B cell (primary cell): ENCODE measurements around the gene CFH. TPM values are rescaled to one million over a fixed set of nuclear protein-coding genes. Genes with fewer than 3 reads are reported as not detected.

Source experiments
- ATAC-seq: fragments of 200-7000 bp; cut with Tn5 transposase; one replicate; pipeline ENCODE4 v1.10.0; 2021; ENCODE audit warnings: low read depth, mild to moderate bottlenecking, moderate number of reproducible peaks, moderate library complexity
- CTCF ChIA-PET: fragments of 350-600 bp; sonication (Branson Sonifier 250); formaldehyde crosslinking; loops from one replicate; lab custom pipeline; 2021; ENCODE audit warnings: antibody characterized with exemption, inconsistent platforms; lab: Charles Lee
- POLR2A ChIA-PET: fragments of 350-600 bp; sonication (Branson Sonifier 250); formaldehyde crosslinking; loops from one replicate; lab custom pipeline; 2021; ENCODE audit warnings: antibody characterized with exemption; lab: Charles Lee
- DNase-seq: peaks from one replicate; pipeline ENCODE4 v3.0.0; 2013
- H2AFZ ChIP-seq: 2 replicates; pipeline ENCODE4 v1.6.1; 2012; ENCODE audit warnings: mild to moderate bottlenecking, low read depth, low read length; ENCODE audit not compliant: insufficient read depth, poor library complexity, severe bottlenecking
- H3K27ac ChIP-seq, 2 donors: 1 replicate in 1 of 2; 2 replicates in 1 of 2; pipeline ENCODE4 v1.5.1; 2012 to 2013; ENCODE audit warnings: low read length in 2 of 2, mild to moderate bottlenecking in 2 of 2, moderate library complexity in 1 of 2
- H3K27me3 ChIP-seq, 4 experiments: fragments of 200-600 bp in 1 of 4; sonication (generic) in 1 of 4; replicated peaks in 1 of 4; 1 replicate in 2 of 4; 2 replicates in 2 of 4; pipeline versions ENCODE4 v1.6.1 to v1.7.0; 2013 to 2016; ENCODE audit warnings: low read length in 3 of 4, mild to moderate bottlenecking in 2 of 4, mixed read lengths in 1 of 4, moderate library complexity in 1 of 4; ENCODE audit not compliant: insufficient read depth in 4 of 4, control insufficient read depth in 3 of 4; ENCODE audit errors: control extremely low read depth in 1 of 4
- H3K36me3 ChIP-seq, 2 experiments: replicated peaks in 1 of 2; 1 replicate in 1 of 2; 2 replicates in 1 of 2; pipeline versions ENCODE4 v1.6.1 to v1.7.1; 2013; ENCODE audit warnings: low read length in 1 of 2; ENCODE audit not compliant: insufficient read depth in 2 of 2, control insufficient read depth in 1 of 2; ENCODE audit errors: control extremely low read depth in 1 of 2, extremely low read depth in 1 of 2
- H3K4me1 ChIP-seq, 2 donors: fragments of 200-600 bp in 1 of 2; sonication (generic) in 1 of 2; 1 replicate in 1 of 2; 2 replicates in 1 of 2; pipeline versions ENCODE4 v1.5.1 to v1.6.1; 2013 to 2017; ENCODE audit warnings: low read length in 2 of 2; ENCODE audit not compliant: control insufficient read depth in 2 of 2, insufficient read depth in 2 of 2
- H3K4me2 ChIP-seq: replicated peaks from 2 replicates; pipeline ENCODE3; 2012; ENCODE audit warnings: mild to moderate bottlenecking, low read depth, low read length; ENCODE audit not compliant: poor library complexity, severe bottlenecking
- H3K4me3 ChIP-seq, 5 experiments: fragments of 200-600 bp in 1 of 5; sonication (generic) in 1 of 5; 1 replicate in 3 of 5; 2 replicates in 2 of 5; pipeline versions ENCODE4 v1.5.1 to v1.7.0; 2011 to 2016; ENCODE audit warnings: low read length in 4 of 5, mild to moderate bottlenecking in 4 of 5, low read depth in 2 of 5, control low read depth in 1 of 5, moderate library complexity in 1 of 5; ENCODE audit not compliant: insufficient read depth in 1 of 5; ENCODE audit errors: control extremely low read depth in 1 of 5, extremely low read depth in 1 of 5
- H3K79me2 ChIP-seq: fragments of 200-600 bp; sonication (generic); one replicate; pipeline ENCODE4 v1.6.0; 2016; ENCODE audit warnings: low read length; ENCODE audit not compliant: control insufficient read depth, insufficient read depth
- H3K9ac ChIP-seq: fragments of 200-600 bp; sonication (generic); 2 replicates; pipeline ENCODE4 v1.6.1; 2017; ENCODE audit warnings: mild to moderate bottlenecking, low read length, moderate library complexity
- H3K9me3 ChIP-seq, 3 donors: one replicate each; pipeline versions ENCODE4 v1.6.1 to v1.7.1; 2013; ENCODE audit warnings: low read length in 2 of 3; ENCODE audit not compliant: control insufficient read depth in 2 of 3, insufficient read depth in 1 of 3; ENCODE audit errors: control extremely low read depth in 1 of 3
- H4K20me1 ChIP-seq: 2 replicates; pipeline ENCODE4 v1.6.0; 2012; ENCODE audit warnings: mild to moderate bottlenecking, low read length; ENCODE audit not compliant: insufficient read depth, control insufficient read depth, poor library complexity, severe bottlenecking
- H3K27ac Mint-ChIP-seq: one replicate; pipeline ENCODE4 v1.8.0; 2021; ENCODE audit warnings: mixed read lengths
- H3K27me3 Mint-ChIP-seq: one replicate; pipeline ENCODE4 v1.8.0; 2021; ENCODE audit warnings: mixed read lengths
- H3K4me1 Mint-ChIP-seq: one replicate; pipeline ENCODE4 v1.8.0; 2021; ENCODE audit warnings: mixed read lengths
- H3K4me3 Mint-ChIP-seq: one replicate; pipeline ENCODE4 v1.8.0; 2021; ENCODE audit warnings: mixed read lengths
- H3K9me3 Mint-ChIP-seq: one replicate; pipeline ENCODE4 v1.8.0; 2022; ENCODE audit warnings: mixed read lengths; ENCODE audit not compliant: insufficient read depth
- CTCF ChIP-seq: fragments of 200-600 bp; IDR thresholded peaks from one replicate; pipeline ENCODE4 v1.8.0; 2022; ENCODE audit warnings: antibody characterized with exemption, mild to moderate bottlenecking
- EZH2 ChIP-seq: IDR thresholded peaks from 2 replicates; pipeline ENCODE4 v1.6.1; 2012; ENCODE audit warnings: borderline replicate concordance, low read depth, mild to moderate bottlenecking, moderate library complexity, low read length; ENCODE audit not compliant: insufficient read depth, poor library complexity, severe bottlenecking
- WGBS: methylation state at CpG from one replicate; pipeline ENCODE4 v1.1.5; 2013; ENCODE audit warnings: missing lambda C conversion rate; ENCODE audit not compliant: insufficient coverage; 5-methylcytosine and 5-hydroxymethylcytosine counted together
- intact Hi-C: fragments of 100-400 bp; cut with micrococcal nuclease; formaldehyde crosslinking; loops from one replicate; pipeline ENCODE4 v1.10.0; 2022
- polyA plus RNA-seq: library from polyadenylated mRNA; depleted of rRNA; stranded (reverse); fragments of >200 nt; gene quantifications from 2 replicates; pipeline ENCODE4 v1.2.3, GENCODE V29; 2012
- total RNA-seq, 2 donors: library from RNA; stranded (reverse); fragments of 120-200 nt in 1 of 2; gene quantifications; 1 replicate in 1 of 2; 2 replicates in 1 of 2; pipeline versions ENCODE4 v1.2.3 to v1.2.4, GENCODE V29; 2013 to 2022

CFH gene
- total and polyA plus RNA-seq, 2 donors (not counting 1 experiment from before 2014, with no cell fraction given), result not detected

- no peak overlapping the region for H3K4me2 ChIP-seq
- CTCF ChIA-PET, result interaction anchor here (1.9 kb wide), 1 partner anchor 10 kb away, joined by 4 read pairs; no protein-coding TSS in a partner anchor
- POLR2A ChIA-PET, result no interaction called here
- no peak for TF ChIP-seq EZH2
- no peak for TF ChIP-seq CTCF
- no peak overlapping the region for H3K9ac ChIP-seq
- intact Hi-C loops, result no loop called here
- no CpG with 5 or more reads among the region's 2 CpGs for WGBS
- H2AFZ ChIP-seq, result no peak overlapping the region
- H3K4me1 ChIP-seq, result no peaks in the 10 kb centered on the region
- no peak overlapping the region for H3K27ac Mint-ChIP-seq
- no peaks in the 10 kb centered on the region for H3K9me3 Mint-ChIP-seq
- DNase-seq (no peak), ATAC-seq (no peak)
- H3K9me3 ChIP-seq, result no peaks in the 10 kb centered on the region
- no peaks in the 10 kb centered on the region for H3K79me2 ChIP-seq
- no peaks in the 10 kb centered on the region for H3K4me1 Mint-ChIP-seq
- no peak overlapping the region for H3K4me3 Mint-ChIP-seq
- H3K4me3 ChIP-seq, result no peak overlapping the region
- H3K27me3 Mint-ChIP-seq, result no peaks in the 10 kb centered on the region
- no peaks in the 10 kb centered on the region for H3K27me3 ChIP-seq
- no peaks in the 10 kb centered on the region for H3K36me3 ChIP-seq
- H3K27ac ChIP-seq, result no peak overlapping the region
- H4K20me1 ChIP-seq, result no peaks in the 10 kb centered on the region
Measured at GRCh38 chr1:196732526-196732925, 80.7 kb downstream of the CFH start.

GRCh38 chr1:196733091-196733970 is 81.5 kb downstream of the CFH start:
- H3K27ac ChIP-seq, result no peak overlapping the region
- ATAC-seq (no peak), DNase-seq (no peak)
- Mint-ChIP-seq H3K9me3 (peaks cover 4% of the 10 kb centered on the region), H3K4me1 (no peaks in the 10 kb centered on the region), H3K4me3 (no peak overlapping the region), H3K27ac (no peak overlapping the region), H3K27me3 (no peaks in the 10 kb centered on the region)
- TF ChIP-seq EZH2, result no peak
- no peak for TF ChIP-seq CTCF
- no peaks in the 10 kb centered on the region for H3K79me2 ChIP-seq
- H3K4me3 ChIP-seq, result no peak overlapping the region
- H2AFZ ChIP-seq, result no peak overlapping the region
- H3K9ac ChIP-seq, result no peak overlapping the region
- no peaks in the 10 kb centered on the region for H4K20me1 ChIP-seq
- no peak overlapping the region for H3K4me2 ChIP-seq
- H3K4me1 ChIP-seq, result no peaks in the 10 kb centered on the region
- H3K36me3 ChIP-seq, result no peaks in the 10 kb centered on the region
- ChIA-PET POLR2A (no interaction called here), CTCF (interaction anchor here (1.9 kb wide), 1 partner anchor 11 kb away, joined by 4 read pairs; no protein-coding TSS in a partner anchor)
- no peaks in the 10 kb centered on the region for H3K27me3 ChIP-seq
- 86% methylated on average over 5 of the region's 11 CpGs for WGBS
- H3K9me3 ChIP-seq, result peaks cover 0 to 3% (median under 1%) of the 10 kb centered on the region in 3 donors
- intact Hi-C loops, result no loop called here
